ENCODE results near the gene MAD1L1.

Gene MAD1L1

DNA sequence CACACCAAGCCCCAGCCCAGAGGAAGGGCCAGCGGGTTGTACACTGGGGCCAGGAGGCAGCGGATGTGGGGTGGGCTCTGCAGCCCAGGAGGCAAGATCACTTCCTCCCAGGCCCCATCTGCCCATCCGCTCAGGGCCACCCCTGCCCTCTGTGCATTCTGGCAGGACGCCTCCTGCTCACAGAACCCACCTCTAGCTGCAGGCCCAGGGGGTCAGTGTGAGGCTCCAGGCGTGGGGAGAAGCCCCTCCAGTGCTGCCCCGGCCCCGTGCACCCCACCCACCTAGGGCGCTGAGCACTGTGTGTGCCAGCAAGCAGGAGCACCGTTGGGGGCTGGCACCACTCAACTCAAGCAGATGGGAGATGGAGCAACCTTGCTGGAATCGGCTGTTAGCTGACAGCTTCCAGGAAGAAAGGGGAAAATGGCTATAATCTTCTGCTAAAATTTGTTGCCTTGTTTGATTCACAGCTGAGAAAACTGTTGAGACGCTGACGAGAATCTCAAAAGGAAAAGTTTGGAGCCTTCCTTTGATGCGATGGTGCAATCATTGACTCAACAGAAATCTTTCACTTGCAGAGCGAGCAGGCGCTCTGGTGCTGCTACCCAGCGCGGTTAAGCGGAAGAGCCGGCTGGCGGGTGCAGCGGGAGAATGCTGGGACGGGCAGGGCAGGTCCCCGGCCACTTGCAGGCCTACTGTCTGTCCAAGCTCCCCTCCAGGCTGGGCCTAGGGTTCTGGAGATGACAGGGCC, 286.5 kb downstream of the MAD1L1 start:
- Mint-ChIP-seq H3K36me3 (peaks cover 1% of the 10 kb centered on the region), H3K4me1 (peaks cover 43% of the 10 kb centered on the region), H3K27ac (no peak overlapping the region), H3K9me3 (no peaks in the 10 kb centered on the region), H3K4me3 (no peak overlapping the region), H3K27me3 (peaks cover 7% of the 10 kb centered on the region)
- DNase-seq: no peak
- CTCF ChIA-PET: no interaction called here

DNA sequence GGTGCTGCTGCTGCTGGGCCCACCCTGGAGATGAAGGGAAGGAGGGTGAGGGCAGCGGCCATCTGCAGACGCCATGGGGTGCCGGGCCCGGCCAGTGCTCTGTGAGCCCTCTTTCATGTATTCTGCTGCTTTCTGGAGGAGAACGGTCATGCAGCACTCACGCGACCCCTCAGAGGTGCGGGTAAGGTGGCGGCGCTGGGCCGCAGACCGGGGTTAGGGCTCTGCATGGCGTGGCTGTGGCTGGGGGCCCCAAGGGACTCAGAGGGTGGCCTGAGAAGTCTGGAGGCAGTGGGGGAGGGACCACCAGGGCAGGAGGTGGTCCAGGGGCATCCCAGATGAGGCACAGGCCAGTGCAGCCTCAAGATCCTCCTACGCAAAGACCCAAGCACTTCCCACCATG, 287.2 kb downstream of the MAD1L1 start:
- DNase-seq: no peak
- Mint-ChIP-seq H3K27ac (no peak overlapping the region), H3K4me1 (peaks cover 46% of the 10 kb centered on the region), H3K9me3 (no peaks in the 10 kb centered on the region), H3K4me3 (no peak overlapping the region), H3K27me3 (peaks cover 7% of the 10 kb centered on the region), H3K36me3 (peaks cover 1% of the 10 kb centered on the region)
- CTCF ChIA-PET: no interaction called here

DNA sequence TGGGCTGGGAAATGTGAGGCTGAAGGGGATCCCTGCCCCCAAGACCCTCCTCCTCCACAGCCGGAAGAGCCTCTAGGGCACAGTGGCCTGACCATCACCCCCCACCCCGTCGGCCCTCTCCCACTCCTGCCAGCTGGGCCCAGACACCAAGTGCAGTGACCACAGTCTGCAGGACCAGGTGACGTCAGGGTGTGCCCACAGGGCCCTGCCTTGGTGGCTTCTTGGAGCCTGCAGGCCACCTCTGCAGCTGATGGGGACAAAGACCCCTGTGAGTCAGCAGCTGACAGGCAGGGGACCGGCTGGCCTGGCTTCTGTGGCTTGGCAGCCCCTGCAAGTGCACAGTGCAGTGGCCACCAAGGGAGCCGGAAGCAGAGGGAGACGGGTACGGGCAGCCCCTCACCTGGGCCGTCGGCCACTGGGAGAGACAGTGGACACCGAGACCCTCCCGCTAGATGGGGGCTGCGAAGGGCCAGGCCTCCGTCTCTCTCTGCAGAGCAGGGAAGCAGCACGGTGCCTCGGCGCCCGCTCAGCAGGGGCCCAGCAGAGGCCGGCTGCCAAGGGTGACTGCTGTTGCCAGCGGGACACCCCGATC, 288.0 kb downstream of the MAD1L1 start:
- CTCF ChIA-PET: no interaction called here
- Mint-ChIP-seq H3K27me3 (peaks cover 12% of the 10 kb centered on the region), H3K27ac (peak overlapping the region; percentile 80), H3K9me3 (no peaks in the 10 kb centered on the region), H3K36me3 (peaks cover 4% of the 10 kb centered on the region), H3K4me3 (no peak overlapping the region), H3K4me1 (peaks cover 48% of the 10 kb centered on the region)
- DNase-seq: no peak

DNA sequence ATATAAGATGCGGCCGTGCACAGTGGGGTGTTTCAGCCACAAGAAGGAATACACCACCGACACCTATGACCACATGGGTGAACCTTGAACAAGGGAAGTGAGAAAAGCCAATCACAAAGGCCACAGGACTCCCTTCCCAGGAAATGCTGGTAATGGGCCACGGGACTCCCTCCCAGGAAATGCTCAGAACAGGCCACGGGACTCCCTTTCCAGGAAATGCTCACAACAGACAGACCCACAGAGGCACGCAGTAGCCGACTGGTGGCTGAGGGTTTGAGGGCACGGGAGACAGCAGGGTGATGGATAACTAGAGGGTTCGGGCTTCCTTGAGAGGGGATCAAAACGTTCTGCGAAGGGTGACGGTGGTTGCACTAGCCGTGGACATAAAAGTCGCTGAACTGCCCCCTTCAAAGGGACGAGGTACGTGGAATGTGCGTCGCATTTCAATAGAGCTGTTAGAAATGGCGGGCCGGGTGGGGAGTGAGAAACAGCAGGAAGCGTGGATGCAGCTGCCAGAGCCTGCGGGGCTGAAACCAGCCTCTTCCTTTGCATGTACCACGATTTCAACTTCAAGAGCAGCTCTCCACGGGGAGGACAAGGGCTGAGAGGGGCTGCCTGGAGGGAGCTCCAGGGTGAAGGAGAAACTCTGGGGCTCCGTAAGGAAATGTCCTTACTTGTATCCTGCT, 288.7 kb downstream of the MAD1L1 start:
- Mint-ChIP-seq H3K9me3 (no peaks in the 10 kb centered on the region), H3K27me3 (peaks cover 16% of the 10 kb centered on the region), H3K27ac (peak overlapping the region; percentile 80), H3K4me3 (peak overlapping the region; percentile 4), H3K36me3 (peaks cover 6% of the 10 kb centered on the region), H3K4me1 (peaks cover 49% of the 10 kb centered on the region)
- DNase-seq: peak; percentile 64
- CTCF ChIA-PET: no interaction called here

DNA sequence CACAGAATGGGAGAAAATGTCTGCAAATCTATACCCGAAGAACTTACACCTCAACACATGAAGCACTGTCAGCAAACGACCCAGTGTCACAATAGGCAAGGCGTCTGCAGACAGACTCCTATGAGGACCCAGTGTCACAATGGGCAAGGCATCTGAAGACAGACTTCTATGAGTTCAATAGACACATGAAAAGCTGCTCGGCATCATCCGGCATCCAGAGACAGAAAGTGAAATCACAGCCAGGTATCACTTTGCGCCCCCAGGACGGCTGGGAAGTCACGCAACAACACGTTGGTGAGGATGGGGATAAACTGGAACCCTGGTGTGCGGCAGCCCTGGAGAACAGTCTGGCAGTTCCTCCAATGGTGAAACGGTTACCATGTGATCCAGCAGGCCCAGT, 289.4 kb downstream of the MAD1L1 start:
- Mint-ChIP-seq H3K9me3 (no peaks in the 10 kb centered on the region), H3K36me3 (peaks cover 13% of the 10 kb centered on the region), H3K27me3 (peaks cover 21% of the 10 kb centered on the region), H3K4me3 (no peak overlapping the region), H3K4me1 (peaks cover 57% of the 10 kb centered on the region), H3K27ac (peak overlapping the region; percentile 80)
- peak; percentile 62 for DNase-seq
- CTCF ChIA-PET: no interaction called here

DNA sequence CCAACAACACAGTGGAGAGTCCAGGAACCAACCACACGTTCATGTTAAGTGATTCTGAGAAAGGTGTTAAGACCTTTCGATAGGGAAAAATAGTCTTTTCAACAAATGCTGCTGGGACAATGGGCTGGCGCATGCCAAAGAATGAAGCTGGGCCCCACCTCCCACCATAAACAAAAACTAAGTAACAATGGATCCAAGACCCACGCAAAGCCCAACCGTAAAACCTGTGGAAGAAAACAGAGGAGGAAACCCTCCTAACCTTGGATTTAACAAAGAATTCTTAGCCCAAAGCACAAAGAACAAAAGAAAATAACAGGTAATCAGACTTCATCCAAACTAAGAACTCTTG, 289.8 kb downstream of the MAD1L1 start:
- H3K27ac Mint-ChIP-seq: peak overlapping the region; percentile 80

DNA sequence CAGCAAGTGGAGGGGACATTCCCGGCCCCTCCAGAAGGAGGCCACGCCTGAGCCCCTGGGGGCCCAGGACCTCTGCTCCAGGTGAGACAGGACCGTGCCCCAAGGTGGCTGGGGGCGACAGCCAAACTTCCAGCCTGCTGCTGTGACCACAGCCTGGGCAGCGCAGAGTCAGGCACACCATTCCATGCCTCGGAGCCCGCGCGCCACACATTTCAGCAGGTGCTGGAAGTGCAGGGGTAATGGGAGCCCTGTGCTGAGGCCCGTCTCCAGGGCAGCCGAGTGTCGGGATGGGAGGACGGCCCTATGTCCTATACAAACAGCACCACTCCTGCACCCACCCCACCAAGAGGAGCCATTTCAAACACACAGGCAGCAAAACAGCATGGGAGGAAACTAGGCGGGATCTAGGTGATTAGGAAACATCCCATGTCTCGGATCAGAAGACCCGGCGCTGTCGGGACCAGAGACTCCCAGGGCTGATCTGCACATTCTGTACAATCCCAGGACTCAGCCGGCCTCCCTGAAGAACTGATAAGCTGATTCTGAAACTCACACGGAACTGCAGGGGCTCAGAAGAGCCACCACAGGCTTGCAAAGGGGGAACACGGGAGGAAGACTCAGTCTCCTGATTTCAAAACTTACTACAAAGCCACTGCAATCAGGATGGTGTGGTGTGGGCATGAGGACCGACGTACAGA, 290.4 kb downstream of the MAD1L1 start:
- Mint-ChIP-seq H3K4me3 (no peak overlapping the region), H3K27me3 (peaks cover 21% of the 10 kb centered on the region), H3K27ac (peak overlapping the region; percentile 80), H3K4me1 (peaks cover 60% of the 10 kb centered on the region), H3K9me3 (peaks cover 2% of the 10 kb centered on the region), H3K36me3 (peaks cover 17% of the 10 kb centered on the region)
- CTCF ChIA-PET: no interaction called here
- DNase-seq: no peak

More for the DNA sequence above, 289.8 kb downstream of the MAD1L1 start:
- H3K36me3 Mint-ChIP-seq: peaks cover 17% of the 10 kb centered on the region
- CTCF ChIA-PET: no interaction called here
- peaks cover 60% of the 10 kb centered on the region for H3K4me1 Mint-ChIP-seq
- H3K9me3 Mint-ChIP-seq: peaks cover 2% of the 10 kb centered on the region
- DNase-seq: no peak
- peaks cover 21% of the 10 kb centered on the region for H3K27me3 Mint-ChIP-seq
- H3K4me3 Mint-ChIP-seq: no peak overlapping the region

DNA sequence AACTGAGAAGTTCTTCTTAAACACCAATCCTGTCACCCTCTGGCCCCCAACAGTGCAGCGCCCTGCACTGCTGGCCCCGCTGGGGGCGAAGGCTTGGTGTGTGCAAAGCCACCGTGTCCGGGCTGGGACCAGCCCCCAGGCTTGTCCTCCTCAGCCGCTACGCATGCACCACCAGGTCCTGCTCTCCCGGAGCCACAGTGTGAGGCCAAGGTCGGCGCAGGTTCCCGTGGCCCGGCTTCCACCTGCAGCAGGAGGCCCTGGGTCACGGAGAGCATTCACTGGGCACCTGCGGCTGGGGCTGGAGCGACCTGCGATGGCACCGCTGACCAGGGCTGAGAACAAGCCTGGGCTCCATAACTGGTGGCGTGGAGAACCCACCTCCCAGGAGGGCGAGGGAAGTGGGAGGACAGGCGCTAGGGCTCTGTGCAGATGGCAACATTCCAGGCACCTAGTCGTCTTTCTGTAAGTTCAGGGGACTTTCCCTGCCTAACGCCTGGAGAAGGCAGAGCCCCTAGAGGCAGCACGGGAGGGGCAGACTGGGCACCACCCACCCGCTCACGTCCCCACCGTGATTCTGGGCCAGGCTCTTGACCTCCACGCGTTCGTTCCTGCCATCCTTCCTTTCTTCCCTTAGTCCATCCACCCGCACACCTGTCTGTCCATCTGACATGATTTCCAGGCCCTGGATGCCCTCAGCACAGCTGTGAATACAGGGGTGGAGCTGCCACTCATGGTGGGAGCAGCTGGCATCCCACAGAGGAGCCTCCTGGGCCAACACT, 291.1 kb downstream of the MAD1L1 start:
- no peak for DNase-seq
- peaks cover 21% of the 10 kb centered on the region for H3K27me3 Mint-ChIP-seq
- H3K36me3 Mint-ChIP-seq: peaks cover 21% of the 10 kb centered on the region
- peaks cover 2% of the 10 kb centered on the region for H3K9me3 Mint-ChIP-seq
- H3K27ac Mint-ChIP-seq: peak overlapping the region; percentile 100
- CTCF ChIA-PET: no interaction called here
- H3K4me3 Mint-ChIP-seq: peak overlapping the region; percentile 28
- H3K4me1 Mint-ChIP-seq: peaks cover 66% of the 10 kb centered on the region

DNA sequence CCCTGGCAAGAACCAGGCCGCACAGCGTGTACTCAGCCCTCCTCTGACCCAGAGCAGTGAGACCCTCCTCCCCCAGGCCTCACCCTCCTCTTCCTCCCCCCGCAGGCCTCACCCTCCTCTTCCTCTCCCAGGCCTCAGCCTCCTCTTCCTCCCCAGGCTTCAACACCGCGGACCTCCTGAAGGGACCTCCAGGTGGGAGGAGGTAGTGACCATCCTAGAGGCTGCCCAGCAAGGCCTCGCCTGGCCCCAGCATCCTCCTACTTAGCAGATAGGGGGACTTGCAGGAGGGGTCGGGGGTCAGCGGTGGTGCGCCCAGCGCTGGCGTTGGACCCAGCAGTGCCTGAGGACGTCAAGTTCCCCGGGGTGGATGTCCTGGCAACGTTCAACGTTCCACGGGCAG, 291.9 kb downstream of the MAD1L1 start:
- H3K36me3 Mint-ChIP-seq: peaks cover 28% of the 10 kb centered on the region
- no peak for DNase-seq
- CTCF ChIA-PET: no interaction called here
- peaks cover 70% of the 10 kb centered on the region for H3K4me1 Mint-ChIP-seq
- H3K27me3 Mint-ChIP-seq: peaks cover 21% of the 10 kb centered on the region
- H3K9me3 Mint-ChIP-seq: peaks cover 2% of the 10 kb centered on the region
- peak overlapping the region; percentile 100 for H3K27ac Mint-ChIP-seq
- H3K4me3 Mint-ChIP-seq: peak overlapping the region; percentile 95

DNA sequence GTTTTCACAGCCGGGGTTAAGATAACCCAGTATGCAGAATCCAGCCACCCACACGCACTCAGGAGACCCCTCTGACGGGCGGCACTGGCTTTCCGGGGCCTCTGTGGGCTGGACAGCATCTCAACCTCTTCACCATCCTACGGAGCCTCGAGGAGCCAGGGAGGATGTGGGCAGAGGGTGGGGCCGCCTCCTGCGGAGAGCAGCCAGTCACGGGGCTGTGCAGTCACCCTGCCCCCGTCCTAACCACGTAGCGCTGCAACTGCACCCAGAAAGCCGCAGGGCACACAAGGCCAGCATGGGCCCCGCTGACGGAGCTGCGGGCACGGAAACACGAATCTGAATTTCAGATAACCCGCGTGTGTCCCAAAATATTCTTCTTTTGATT, 292.4 kb downstream of the MAD1L1 start:
- Mint-ChIP-seq H3K36me3 (peaks cover 32% of the 10 kb centered on the region), H3K27me3 (peaks cover 21% of the 10 kb centered on the region), H3K27ac (peak overlapping the region; percentile 100), H3K4me1 (peaks cover 70% of the 10 kb centered on the region), H3K4me3 (peak overlapping the region; percentile 95), H3K9me3 (peaks cover 2% of the 10 kb centered on the region)
- CTCF ChIA-PET: interaction anchor here (0.9 kb wide), 1 partner anchor 58 kb away, joined by 3 read pairs; no protein-coding TSS in a partner anchor
- peak; percentile 97 for DNase-seq

DNA sequence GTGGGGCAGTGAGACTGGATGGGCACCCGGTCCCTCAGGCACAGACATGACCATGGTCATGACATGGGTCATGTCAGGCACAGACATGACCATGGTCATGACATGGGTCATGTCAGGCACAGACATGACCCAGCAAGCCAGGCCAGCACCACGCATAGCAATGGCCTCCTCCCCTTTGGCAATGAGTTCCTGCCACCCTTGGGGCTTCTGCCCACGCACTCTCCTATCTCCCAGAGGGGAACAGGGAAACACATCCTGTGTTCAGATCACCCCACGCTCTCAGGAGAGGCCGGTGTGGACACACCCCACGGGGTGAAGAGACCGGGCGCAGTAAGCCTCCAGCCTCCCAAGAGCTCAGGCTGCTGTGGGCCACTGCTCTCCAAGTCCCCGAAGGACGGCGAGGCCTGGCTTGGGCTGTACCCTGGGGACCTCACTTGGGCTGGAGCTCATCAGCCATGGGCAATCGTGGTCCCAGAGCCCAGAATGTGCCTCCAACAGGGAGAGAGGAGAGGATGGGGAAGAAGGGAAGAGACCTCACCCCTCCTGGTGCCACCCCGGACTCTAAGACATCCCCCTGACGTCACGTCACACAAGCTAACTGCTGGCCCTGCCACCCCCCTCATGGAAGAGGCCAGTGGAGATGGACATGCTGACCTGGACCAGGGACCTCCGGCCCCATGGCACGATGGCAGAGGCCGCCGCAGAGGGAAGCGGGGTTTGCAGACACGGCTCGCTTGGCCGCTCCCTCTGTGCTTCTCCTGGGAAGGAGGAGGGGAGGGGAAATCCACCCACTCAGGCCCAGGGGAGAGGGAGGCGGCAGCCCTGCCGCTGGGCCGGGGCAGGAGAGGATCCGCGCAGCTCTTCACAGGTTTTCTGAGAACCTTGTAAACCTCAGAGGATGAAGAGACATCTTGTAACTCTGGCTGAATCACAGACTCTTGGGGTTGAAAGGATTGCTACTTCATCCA, 293.0 kb downstream of the MAD1L1 start:
- Mint-ChIP-seq H3K27me3 (peaks cover 21% of the 10 kb centered on the region), H3K4me1 (peaks cover 66% of the 10 kb centered on the region)
- DNase-seq: peak; percentile 73

DNA sequence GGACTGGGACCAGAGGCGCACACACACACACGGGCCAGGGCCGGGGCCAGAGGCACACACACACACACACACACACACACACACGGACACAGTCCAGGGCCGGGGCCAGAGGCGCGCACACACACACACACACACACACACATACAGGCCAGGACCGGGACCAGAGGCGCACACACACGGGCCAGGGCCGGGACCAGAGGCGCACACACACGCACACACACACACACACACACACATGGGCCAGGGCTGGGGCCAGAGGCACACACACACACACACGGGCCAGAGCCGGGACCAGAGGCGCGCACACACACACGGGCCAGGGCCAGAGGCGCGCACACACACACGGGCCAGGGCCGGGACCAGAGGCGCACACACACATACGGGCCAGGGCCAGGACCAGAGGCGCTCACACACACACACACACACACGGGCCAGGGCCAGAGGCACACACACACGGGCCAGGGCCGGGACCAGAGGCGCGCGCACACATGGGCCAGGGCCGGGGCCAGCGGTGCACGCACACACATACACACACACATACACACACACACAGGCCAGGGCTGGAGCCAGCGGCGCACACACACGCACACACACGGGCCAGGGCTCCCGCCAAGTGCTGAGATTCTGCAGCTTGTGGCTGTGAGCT, 293.8 kb downstream of the MAD1L1 start:
- Mint-ChIP-seq H3K27ac (peak overlapping the region; percentile 100), H3K9me3 (peaks cover 2% of the 10 kb centered on the region), H3K27me3 (peaks cover 18% of the 10 kb centered on the region), H3K4me1 (peaks cover 64% of the 10 kb centered on the region), H3K36me3 (peaks cover 42% of the 10 kb centered on the region), H3K4me3 (peak overlapping the region; percentile 95)
- DNase-seq: peak; percentile 51
- CTCF ChIA-PET: no interaction called here

More for the DNA sequence above, 293.0 kb downstream of the MAD1L1 start:
- H3K9me3 Mint-ChIP-seq: peaks cover 2% of the 10 kb centered on the region
- H3K4me3 Mint-ChIP-seq: peak overlapping the region; percentile 95
- H3K27ac Mint-ChIP-seq: peak overlapping the region; percentile 100
- CTCF ChIA-PET: interaction anchor here (0.9 kb wide), 1 partner anchor 57 kb away, joined by 3 read pairs; no protein-coding TSS in a partner anchor
- peaks cover 34% of the 10 kb centered on the region for H3K36me3 Mint-ChIP-seq
